Measurements from ENCODE around the gene CACNG1.

Gene CACNG1, protein sequence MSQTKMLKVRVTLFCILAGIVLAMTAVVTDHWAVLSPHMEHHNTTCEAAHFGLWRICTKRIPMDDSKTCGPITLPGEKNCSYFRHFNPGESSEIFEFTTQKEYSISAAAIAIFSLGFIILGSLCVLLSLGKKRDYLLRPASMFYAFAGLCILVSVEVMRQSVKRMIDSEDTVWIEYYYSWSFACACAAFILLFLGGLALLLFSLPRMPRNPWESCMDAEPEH

GRCh38 chr17:67044016-67044772, at the start of gene CACNG1:
Gene CACNG1, plus strand, starts transcription at chr17:67044554. Its CDS starts 107 bp downstream, at chr17:67044661.
- no peak for FAIRE-seq

GRCh38 chr17:66994930-66995535, 49.3 kb upstream of the CACNG1 start:
- no peak for FAIRE-seq

GRCh38 chr17:66995944-66996343, 48.4 kb upstream of the CACNG1 start:
- no peak for FAIRE-seq

DNA sequence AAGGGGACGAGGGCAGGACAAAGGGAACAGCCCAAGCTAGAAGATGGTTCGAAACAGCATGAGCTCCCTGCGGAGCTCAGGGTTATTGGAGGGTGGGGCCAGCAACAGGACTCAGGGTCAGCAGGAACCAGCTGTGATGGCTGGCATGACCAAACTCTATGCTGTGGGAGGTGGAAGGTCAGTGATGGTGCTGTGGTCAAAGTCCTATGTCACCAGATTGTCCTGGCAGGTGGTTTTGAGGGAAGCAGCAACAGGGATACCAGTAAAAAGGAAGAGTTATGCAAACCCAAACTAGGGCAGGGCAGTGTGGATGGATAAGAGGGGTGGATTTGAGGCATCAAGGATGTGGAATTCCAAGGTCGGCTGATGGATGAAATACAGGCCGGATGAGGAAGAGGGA, 47.4 kb upstream of the CACNG1 start:
- FAIRE-seq, result no peak

GRCh38 chr17:67003231-67003630, 41.1 kb upstream of the CACNG1 start:
- FAIRE-seq, result no peak

DNA sequence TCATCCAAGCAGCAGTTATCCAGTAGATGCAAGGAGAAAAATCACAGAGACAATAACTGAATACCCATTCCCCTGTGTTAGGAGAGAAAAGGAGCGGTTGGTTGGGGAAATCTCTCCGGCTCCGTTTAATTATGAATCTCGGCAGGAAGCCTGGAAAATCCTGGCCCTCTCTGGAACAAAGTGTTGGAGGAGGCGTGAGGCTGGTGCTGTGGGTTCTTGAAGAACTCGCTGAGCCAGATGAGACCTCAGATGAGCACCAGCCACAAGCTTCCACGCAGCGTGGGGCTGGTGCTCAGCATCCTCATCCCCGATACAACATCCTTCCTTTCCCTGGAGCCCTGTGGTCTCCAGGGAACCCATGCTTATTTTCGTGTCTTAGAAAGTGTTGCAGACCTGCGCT, 40.2 kb upstream of the CACNG1 start:
- no peak for FAIRE-seq

DNA sequence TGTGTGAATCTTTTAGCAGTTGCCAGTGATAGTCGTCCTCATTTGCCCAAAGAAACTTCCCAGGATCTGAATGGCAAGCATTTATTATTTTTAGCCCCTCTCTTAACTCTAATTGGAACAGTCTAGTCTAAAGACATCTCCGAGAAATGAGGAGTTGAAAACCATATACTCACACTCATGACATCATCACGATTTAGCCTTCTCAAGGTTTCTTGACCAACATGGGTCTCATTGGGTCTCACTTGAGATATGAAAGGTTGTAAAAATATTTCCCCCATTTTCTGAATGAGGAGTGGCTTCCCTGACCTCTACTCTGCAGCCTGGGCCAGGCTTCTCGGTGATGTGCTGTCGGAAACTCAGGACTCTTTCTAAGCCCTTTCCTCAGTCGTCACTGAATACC, 37.1 kb upstream of the CACNG1 start:
- no peak for FAIRE-seq

- no peak for FAIRE-seq
Observed at GRCh38 chr17:67008101-67008500, 36.3 kb upstream of the CACNG1 start.

DNA sequence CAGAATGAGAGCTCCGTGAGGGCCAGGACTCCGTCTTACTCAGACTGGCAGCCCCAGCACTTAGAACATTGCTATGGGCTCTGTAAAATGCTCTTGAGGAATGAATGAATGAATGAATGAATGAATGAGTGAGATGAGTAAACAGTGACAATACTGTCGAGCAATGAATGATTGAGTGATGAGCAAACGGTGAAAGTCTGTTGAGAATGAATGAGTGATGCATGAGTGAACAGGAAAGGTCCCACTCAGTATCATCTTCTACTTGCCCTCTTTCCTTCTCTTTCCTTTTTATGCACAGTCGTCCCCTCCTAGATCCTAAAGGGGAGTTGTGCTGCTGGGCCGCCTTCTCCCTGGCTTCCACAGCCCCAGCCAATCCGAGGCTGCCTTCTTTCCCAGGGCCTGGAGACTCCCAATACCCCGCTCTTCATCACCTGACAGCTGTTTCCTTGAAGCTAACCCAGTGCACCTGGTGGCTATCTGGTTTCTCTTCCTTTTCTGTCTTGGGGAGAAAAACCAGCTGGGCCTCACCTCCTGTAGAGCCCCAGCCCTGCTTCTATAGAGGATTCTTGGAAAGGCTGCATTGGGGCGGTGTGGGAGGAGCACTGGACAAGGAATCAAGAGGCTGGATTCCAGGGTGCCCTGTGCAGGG, 32.7 kb upstream of the CACNG1 start:
- FAIRE-seq, result no peak

DNA sequence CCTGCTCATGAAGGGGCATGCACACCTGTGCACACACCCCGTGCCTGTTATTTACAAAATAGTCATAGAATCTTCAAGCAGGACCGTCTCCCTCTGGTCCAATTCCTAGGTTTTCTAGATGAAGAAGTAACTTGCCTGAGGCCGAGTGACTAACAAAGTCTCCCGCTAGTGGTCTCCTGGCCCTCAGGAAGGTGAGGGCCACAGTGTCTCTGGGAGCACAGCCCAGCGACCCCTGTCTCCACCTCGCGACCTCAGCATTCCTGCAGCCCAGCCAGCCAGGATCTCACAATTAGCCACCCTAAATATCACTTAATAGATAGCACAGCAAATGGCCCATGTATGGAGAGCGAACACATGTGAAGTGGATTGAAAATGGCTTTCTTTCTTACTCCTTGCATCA, 30.5 kb upstream of the CACNG1 start:
- FAIRE-seq, result no peak

GRCh38 chr17:67015001-67015400, 29.4 kb upstream of the CACNG1 start:
- no peak for FAIRE-seq

DNA sequence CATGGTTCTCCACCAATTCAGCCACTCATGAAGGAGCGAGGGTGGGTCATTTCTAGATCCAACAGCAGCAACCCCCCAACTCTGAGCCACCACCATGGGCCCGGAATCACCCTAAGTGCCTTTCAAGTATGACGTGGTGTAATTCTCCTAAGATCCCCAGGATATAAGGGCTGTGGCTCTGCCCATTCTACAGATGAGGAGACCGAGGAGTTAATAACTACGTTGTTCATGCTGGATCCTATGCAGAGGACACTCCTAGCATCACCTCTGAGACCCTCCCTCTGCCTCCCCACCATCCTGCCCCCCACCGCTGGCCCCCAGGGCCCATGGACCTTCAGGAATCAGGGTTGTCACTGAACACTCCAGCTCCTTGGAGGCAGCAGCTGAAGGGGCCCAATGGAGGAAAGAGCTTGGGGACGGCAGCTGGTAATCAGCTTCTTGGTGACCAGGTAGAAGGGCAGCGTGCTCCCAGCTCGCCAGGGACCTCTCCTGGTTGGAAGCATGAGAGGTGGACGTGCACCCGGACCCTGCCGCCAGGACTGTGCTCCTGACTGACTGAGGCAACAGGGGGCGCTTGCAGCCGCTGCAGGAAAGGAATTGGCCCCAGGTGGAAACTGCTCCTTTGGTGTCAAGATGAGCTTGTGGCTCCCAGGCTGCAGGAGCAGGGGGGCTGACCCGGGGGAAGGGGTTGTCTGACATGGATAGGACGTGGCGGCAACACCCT, 28.2 kb upstream of the CACNG1 start:
- no peak for FAIRE-seq

- no peak for FAIRE-seq
Observed at GRCh38 chr17:67017910-67018309, 26.4 kb upstream of the CACNG1 start.

GRCh38 chr17:67018471-67019434, 25.6 kb upstream of the CACNG1 start:
- no peak for FAIRE-seq

- no peak for FAIRE-seq
Observed at GRCh38 chr17:67019809-67020208, 24.5 kb upstream of the CACNG1 start.

- FAIRE-seq, result no peak
Observed at GRCh38 chr17:67020293-67020766, 24.0 kb upstream of the CACNG1 start.

GRCh38 chr17:67021196-67021595, 23.2 kb upstream of the CACNG1 start:
- FAIRE-seq, result no peak

DNA sequence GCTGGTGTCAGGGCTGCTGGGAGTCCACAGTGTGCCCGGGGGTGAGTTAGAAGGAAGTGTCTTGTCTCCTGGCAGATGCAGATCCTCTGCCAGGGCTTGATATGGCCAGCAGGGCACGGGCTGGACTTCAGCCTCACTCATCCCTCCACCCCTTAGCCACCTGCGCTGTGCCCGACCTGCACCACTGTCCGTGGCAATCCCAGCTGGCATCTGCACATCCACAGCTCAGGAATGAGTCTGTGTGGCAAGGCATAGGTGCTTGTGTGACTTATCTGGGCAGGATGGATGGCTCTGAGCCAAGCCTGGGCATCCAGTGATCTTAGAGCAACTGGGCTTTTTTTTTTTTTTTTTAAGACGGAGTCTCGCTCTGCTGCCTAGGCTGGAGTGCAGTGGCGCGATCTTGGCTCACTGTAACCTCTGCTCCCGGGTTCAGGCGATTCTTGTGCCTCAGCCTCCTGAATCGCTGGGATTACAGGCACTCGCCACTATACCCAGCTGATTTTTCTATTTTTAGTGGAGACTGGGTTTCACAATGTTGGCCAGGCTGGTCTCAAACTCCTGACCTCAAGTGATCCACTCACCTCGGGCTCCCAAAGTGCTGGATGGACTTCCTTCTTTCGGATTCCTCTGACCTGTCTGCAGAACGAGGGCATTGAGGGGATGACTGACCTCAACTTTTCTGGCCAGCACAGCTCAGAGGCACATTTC, 22.5 kb upstream of the CACNG1 start:
- no peak for FAIRE-seq

DNA sequence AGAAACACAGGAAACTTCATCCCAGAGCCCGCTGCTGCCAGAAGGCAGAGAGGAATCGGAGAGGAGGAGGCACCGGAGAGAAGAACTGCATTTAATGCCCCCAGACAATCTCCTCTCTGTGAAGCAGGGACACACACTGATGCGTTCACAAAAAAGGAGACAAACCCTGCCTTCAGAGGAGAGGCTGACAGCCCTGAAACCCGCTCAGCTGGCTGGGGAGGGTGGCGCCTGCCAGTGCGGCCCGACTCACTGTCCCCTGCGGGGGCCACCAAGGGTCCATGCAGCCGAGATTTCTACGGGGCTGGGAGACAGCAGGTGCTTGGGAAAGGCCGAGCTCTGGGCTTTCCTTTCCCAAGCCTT, 21.9 kb upstream of the CACNG1 start:
- no peak for FAIRE-seq

GRCh38 chr17:67024736-67025135, 19.6 kb upstream of the CACNG1 start:
- FAIRE-seq, result no peak

DNA sequence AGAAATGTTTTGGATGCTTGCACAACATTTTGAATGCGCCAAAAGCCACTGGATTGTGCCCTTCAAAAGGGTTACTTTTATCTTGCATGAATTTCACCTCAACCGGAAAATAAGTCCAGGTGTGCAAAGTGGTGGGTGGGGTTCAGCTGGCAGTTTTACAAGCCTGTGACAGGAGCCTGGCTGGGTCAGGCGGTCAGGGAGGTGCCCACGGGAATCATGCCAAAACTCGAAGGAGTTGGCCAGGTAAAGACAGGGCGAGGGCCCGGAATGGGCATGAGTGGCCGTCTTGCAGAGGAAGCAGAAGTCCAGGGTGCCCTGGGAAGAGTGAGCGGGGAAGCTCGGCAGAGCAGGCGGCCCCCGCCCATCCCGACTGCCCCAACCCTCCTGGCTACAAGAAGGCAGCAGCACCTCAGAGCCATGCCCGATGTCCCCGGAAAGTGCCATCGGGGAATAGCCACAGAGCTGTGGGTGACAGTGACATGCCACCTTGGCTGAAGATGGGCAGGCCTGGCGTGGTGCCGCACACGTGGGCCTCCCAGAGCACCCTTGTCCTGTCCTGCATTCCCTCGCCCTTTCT, 19.1 kb upstream of the CACNG1 start:
- FAIRE-seq, result no peak
